SHP77 treated with DMSO at 0.1 percent for 48 hours (cell line): ENCODE data around the gene PAX3.
"Not testable (repeated sequence)": the region's sequence is repeated elsewhere in the genome, so short reads cannot be mapped to it uniquely, and the experiment has no call there.

Experiments used
- DNase-seq: peaks from one replicate; lab custom pipeline; 2025; lab: John Stamatoyannopoulos, UW

Gene PAX3

DNA sequence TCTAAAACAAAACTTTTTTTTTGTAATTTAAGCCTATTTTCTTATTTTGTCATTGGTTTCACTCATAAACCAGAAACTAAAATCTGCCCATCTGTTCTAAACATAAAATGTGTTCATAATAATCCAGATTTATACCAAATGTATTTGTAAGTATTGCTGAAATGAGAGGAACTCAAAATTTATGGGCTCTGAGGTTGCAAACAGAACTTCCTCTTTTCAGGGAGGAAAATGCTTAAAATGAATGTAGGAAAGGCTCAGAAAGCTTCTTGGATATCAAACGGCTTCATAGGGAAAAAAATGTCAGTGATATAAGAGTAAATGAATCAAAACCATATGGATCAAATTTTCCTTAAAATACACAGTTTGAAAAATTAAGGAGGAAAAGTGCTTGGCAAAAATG lies 83.9 kb downstream of the PAX3 start:
- DNase-seq: no peak

DNA sequence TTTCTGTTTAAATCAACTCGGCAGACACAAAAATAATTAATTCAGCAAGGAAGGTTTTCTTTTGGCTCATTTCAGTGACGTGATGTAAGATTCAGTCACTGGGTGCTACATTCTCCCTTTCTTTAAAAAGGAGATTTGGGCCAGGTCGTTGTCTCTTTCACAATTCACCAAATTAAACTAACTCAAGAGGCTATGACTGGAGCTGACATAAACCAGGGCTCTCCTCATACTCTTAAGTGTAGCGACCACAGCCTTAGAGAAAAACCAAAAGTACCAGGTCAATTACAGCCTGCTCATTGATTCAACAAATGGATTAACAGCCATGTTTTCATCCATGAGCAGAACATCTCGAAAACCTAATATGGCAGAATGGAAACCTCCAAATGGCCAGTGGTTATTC lies 85.7 kb downstream of the PAX3 start:
- DNase-seq: no peak

DNA sequence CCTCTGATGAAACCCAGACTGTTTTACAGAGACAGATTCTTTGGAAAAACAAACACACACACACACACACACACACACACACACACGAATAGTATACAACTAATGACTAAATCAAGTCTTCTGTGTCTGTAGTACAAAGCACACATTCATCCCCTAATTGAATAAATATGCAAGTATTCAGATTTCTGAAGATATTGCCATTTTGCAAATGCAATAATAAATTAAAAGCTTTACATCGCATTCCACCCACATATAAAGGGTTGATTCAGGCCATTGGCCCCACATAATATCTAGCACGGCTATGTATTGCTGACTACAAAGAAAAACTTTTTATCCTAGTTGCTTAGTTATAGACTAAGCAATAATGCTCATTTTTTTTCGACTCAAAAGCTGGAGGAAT lies 86.2 kb downstream of the PAX3 start:
- DNase-seq: no peak

DNA sequence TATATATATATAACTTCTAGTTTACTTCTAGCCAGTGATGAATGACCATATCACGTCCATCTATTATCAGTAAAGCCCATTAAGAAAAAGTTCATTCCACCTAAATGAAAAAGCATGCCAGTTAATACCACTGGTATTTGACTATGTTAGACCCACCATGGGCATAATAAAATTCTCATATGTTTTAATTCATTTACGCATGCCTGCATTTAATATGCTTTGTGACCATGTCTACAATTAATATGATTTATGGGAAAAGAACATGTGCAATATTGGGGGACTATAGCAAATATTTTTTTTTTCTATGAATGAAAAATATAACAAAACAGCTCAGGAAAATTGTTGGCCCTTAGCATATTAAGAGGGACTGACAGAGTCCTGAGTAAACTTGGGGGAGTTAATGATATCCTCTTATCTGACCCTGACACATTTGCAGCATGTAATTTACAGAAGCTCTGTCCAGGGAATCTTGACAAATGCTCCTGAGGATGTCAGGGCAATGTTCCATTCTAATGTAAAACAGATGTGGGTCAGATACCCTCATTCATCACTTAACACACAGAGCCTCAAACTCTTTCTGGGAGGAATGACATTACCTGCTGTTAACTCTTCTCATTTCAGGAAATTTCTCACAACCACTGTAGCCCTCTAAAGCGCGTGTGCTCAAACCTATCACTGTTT lies 90.6 kb downstream of the PAX3 start:
- DNase-seq: no peak

DNA sequence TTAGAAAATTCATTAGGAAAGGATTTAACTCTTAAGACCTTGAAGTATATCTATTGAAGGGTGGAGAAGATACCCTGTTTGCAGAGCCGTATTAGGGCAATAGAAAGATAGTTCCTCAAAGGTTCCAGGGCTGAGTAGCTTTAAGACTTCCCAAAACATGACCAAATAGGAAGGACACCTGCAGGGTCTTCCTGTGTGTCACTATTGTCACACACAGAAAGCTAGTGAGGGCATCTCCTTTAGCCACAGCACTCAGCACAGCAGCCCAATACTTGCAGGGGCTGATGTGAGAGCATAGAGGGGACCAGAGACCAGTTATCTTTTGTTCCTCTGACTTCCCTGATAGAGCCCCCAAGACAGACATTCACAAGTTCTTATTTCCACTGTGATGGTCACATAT lies 93.7 kb downstream of the PAX3 start:
- DNase-seq: no peak

DNA sequence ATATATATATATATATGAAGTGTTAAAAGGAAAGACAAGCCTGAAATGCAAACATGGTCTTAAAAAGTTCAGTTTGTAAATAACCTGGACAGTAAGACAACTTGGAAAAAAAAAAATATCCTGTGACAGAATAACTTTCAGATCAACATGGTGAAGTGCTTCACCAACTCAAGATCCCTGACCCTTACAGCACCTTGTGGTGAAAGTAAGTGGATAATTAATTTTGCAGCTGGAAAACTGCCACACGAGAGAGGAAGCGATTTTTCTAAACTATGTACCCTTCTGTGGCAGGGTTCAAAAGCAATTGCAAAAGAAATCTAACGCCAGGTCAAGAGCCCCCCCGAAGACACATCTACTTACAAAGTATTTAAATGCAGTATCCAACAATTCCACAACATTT lies 95.8 kb downstream of the PAX3 start:
- DNase-seq: no peak

DNA sequence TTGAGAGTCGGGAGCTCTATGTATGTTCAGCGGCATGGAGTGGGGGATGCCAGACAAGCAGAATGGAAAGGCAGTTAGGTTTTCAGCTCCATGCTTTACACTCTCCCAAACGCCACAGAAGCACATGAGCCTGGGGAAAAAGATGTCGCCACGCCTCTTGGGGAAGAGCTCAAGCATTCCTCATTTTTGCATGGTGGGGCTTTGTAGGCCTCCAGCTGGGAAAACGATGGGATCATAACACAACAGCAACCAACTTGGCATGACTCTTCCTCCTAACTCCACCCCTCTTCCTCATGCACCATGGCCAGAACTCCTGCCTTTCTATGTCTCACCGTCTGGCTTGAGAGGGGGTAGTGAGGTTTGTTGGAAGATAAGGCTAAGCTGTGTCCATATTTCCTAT lies 102.6 kb downstream of the PAX3 start:
- DNase-seq: no peak

DNA sequence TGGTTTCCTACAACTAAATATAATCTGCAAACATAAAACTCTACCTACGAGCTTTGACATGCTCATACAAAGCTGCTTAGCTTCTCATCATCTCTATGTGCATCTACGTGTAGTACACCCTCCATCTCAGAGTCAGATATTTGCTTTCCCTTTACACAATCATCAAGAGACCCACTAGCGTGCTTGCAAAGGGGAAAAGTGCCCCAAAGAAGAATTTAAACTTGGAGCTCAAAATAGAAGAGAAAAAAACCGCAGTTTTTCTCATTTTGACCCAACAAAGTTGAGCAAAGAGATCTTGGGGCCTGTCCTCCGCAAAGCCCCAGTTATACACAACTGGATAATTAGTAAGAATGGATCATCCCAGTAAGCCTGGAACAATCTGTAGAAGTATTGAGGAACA lies 104.1 kb downstream of the PAX3 start:
- no peak for DNase-seq

DNA sequence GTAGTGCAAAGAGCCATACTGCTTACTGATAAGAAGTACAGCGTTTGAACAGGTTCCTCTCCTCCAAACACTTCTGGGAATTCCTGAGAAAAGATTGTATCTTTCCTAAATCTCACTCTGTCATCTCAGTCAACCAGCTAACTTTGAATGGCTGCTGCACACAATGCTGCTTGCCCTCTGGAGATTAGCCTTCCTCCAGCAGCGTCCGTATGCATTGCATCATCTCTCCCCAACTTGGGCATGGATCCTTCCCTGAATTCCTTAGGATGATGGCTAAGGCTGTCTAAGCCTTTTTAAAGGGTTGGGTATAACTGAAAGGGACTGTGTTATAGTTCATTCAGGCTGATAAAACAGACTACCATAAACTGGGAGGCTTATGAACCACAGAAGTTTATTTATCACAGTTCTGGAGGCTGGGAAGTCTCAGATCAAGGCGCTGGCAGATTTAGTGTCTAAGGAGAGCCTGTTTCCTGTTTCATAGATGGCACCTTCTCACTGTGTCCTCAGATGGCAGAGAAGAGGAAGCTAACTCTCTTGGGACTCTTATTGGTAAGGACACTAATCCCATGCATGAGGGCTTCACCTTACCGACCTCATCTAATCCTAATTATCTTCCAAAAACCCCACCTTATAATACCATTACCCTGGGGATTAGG lies 105.3 kb downstream of the PAX3 start:
- no peak for DNase-seq

DNA sequence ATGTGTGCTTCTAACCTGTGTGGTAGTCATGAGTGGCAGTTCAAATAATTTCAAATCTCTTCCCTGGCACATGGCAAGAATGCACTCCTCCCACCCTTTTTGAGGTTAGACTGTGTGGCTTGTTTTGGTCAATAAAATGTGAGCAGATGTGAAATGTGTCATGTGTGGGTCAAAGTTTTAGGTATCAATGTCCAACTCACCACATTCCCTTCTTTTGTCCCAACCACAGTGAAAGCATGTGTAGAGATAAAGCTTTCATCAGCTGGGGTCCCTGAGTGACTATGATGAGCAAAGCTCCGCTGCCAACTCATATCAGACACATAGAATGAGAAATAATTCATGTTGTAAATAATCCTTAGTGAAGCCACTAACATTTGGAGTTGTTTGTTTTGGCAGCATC lies 118.2 kb downstream of the PAX3 start:
- no peak for DNase-seq

DNA sequence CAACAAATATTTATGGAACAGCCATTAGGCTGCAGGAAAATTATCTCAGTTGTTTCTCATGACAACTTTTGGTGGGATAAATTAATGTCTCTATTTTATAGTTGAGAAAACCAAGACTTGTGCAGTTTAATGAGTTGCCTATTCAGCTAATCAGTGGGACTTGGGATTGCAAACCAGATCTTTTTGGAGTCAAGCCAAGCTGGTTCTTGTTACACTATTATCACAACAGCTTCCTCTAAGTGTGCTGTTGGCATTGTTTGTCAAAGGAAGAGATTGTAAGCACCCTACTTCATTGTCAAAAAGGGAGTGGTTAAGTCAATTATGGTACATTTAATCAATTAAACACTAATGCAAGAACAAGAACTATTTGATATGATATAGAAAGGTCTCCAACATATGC lies 119.2 kb downstream of the PAX3 start:
- no peak for DNase-seq

DNA sequence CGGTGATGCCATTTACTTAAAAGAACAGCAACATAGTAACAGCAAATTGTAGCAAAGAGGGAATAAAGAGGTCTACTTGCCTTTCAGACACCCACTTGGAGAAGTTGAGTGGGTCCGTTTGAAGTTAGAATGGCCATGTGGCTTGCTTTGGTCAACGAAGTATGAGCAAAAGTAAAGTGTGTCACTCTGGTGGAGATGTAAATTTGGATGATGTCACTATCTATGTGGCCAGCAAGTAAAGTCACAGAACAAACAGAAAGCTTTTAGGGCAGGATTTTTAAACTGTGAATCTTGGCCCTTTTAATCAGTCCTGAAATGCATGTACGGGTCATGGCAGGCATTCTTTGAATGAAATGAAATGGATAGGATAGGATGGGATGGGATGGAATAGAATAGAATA lies 120.3 kb downstream of the PAX3 start:
- DNase-seq: no peak

DNA sequence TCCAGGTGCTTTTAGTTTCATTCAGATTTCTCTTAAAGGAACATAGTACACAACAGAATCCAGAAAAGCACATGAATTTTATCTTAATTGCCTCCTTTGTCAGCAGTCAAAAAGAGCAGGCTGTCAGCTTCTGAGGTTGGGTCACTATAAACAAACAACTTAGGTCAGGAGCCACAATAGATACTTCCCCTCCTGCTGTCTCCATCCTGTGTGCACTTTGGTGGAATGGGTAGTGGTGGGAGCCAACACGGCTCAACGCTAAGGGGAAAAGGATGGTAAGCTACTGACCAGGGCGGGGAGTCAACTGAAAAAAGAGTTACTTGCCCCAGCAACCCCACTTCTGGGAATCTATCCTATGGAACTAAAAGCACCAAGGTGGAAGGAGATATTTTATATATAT lies 121.9 kb downstream of the PAX3 start:
- DNase-seq: no peak

DNA sequence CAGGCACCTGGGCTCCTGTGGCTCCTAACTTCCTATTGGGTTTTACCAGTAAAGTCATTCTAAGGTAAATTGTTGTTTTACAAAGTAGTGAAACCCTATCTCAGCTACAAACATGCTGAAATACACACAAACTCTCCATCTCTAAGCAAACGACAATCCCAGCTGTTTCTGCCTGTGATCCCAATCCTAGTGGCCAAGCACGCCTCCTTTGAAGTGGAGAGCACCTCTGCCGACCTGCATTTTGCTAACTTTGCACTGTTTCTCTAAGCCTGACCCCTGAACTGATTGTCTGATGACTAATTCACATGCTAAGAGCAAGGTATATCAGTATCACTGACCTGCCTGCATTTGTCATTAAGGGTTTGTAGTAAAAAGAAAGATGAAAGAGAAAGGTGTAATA lies 124.3 kb downstream of the PAX3 start:
- no peak for DNase-seq

DNA sequence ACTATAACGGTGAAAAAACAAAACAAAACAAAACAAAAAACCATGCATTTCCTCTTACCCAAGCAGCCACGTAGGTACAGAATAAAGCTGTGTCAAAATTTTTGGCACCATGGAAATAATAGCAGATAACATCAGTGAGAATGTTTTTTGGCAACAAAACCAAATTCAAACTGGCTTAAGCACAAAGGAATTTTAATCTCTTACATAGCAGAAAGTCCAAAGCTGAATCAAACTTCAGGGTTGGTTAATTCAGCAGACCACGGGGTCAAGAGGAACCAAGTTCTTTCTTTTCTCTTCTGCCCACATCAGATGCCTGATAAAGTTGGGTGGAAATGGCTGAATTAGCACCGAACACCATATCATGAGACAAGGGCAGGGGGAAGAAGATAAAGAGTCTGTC lies 129.5 kb downstream of the PAX3 start:
- no peak for DNase-seq

DNA sequence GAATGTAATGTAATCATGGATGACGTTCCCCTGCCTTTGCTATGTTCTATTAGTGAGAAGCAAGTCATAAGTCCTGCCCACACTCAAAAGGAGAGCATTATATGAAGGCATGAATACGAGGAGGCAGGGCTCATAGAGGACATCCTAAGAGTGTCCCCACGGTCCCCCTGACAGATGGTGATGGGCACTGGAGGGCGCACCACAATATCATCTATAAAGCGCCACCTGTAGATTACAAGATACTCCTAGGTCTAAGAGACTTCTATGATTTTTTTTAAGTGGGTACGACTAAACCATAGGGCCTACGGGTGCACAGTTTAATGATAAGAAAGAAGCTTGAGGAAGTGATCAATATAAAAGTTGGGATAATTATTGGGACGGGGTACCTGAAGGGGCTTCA lies 131.0 kb downstream of the PAX3 start:
- no peak for DNase-seq

DNA sequence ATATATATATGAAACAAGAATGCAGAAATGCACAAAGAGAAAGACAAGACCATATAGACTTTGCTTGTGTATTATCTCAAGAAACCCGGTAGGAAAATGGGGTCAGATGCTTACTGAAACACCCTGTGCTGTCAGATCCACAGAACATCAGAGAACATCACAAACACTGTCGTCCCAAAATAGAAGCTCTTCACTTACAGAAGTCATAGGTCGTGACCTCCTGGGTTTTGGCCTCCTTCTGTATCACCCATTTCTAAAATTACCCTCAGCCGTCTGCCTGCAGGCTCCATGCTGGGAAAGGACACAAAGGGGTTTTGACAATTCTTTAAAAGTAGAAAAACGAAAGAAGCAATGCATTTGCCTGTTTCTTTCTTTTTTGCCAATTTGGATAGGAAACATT lies 137.9 kb downstream of the PAX3 start:
- no peak for DNase-seq

DNA sequence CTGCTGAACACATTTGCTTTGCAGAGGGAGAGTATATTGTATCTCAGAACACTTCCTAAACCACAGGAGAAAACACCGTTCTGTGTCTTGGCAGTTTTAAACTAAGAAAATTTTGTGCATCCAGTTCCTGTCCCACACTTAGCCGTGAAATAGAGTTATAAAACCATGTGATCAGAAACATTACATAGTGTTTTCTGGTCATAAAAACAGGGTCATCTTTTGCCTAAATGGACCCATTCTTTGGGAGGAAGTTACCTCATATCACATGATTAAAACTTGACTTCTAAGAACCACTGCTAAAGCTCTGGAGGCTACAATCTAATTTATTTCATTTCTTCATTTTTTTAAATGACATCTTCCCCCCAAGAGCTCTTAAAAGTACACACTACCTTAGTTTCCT lies 138.7 kb downstream of the PAX3 start:
- no peak for DNase-seq

DNA sequence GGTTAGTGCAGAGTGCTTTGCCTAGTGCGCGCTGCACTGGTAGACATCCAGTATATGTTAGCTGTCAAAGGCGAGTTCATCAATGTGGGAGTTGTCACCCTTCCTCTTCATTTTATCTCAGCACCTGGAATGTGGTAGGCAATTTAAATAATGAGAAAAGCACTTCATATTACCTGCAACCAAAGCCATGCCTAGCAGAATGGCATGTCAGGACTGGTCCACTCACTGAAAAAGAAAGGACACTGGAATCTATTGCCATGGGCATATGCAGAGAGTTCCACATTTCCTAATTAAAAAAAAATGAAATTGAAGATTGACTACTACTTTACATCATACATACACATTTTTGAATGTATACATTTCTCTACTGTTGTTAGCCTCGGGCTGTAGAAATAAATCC lies 139.6 kb downstream of the PAX3 start:
- DNase-seq: no peak

DNA sequence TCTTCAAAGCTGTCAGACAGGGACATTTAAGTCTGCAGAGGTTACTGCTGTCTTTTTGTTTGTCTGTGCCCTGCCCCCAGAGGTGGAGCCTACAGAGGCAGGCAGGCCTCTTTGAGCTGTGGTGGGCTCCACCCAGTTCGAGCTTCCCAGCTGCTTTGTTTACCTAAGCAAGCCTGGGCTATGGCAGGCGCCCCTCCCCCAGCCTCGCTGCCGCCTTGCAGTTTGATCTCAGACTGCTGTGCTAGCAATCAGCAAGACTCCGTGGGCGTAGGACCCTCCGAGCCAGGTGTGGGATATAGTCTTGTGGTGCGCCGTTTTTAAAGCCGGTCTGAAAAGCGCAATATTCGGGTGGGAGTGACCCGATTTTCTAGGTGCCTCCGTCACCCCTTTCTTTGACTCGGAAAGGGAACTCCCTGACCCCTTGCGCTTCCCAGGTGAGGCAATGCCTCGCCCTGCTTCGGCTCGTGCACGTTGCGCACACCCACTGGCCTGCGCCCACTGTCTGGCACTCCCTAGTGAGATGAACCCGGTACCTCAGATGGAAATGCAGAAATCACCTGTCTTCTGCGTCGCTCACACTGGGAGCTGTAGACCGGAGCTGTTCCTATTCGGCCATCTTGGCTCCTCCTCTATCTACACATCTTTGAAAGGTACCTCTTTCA lies 143.7 kb downstream of the PAX3 start:
- not testable (repeated sequence) for DNase-seq
